Esophagus muscularis mucosa (tissue), 3 donors: ENCODE data around the gene PARP12.

ENCODE experiments used
- POLR2A ChIP-seq: fragments of 450-650 bp; IDR thresholded peaks from one replicate; pipeline ENCODE4 v1.6.1; 2017; ENCODE audit warnings: antibody characterized with exemption, moderate library complexity, mild to moderate bottlenecking, low read depth
- POLR2AphosphoS5 ChIP-seq, 2 donors: sonication (generic); formaldehyde crosslinking; IDR thresholded peaks; one replicate each; pipeline ENCODE4 v1.6.1; 2017; ENCODE audit warnings: antibody characterized with exemption in 2 of 2
- TF ChIP-seq, protein P1 (sequence below), 3 experiments: fragments of 200-600 bp in 2 of 3; fragments of 450-650 bp in 1 of 3; sonication (generic) in 2 of 3; IDR thresholded peaks; one replicate each; pipeline ENCODE4 v1.5.1; 2017 to 2019; ENCODE audit warnings: antibody characterized with exemption in 3 of 3, mild to moderate bottlenecking in 2 of 3, moderate library complexity in 1 of 3

DNA sequence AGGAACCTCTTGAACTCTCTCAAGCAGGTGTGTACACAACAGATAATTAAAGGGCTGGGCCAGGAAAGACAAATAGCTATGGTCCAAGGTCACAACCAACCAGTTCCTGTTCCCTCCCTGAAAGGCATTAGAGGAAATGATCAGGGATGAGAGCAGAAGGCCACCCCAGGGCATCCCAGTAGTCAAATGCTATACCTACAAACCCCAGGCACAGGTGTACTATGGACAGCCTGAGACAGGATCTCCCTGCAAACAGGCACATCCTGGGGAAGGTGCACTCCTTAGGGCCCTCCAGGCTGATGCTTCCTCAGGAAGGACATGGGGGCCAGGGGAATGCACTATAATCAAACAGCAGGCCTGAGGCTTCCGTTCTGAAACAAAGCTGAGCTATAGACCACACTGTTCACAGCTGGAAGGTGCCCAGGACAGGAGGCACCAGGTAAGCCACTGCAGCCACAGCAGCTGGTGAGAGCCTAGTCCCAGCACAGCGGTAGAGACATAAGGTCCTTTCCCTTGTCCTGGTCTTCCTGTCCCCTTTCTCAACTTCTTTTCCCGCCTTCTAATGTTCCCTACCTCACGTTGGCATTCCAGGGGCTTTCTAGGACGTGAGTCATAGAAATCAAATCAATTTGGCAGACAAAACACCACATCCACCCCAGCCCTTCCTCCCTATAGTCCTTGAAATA is 13.3 kb downstream of the PARP12 start:
- TF ChIP-seq POLR2AphosphoS5 (IDR thresholded peaks at IDR 0.05) (no peak), POLR2A (no peak)
- TF ChIP-seq, protein P1, sequence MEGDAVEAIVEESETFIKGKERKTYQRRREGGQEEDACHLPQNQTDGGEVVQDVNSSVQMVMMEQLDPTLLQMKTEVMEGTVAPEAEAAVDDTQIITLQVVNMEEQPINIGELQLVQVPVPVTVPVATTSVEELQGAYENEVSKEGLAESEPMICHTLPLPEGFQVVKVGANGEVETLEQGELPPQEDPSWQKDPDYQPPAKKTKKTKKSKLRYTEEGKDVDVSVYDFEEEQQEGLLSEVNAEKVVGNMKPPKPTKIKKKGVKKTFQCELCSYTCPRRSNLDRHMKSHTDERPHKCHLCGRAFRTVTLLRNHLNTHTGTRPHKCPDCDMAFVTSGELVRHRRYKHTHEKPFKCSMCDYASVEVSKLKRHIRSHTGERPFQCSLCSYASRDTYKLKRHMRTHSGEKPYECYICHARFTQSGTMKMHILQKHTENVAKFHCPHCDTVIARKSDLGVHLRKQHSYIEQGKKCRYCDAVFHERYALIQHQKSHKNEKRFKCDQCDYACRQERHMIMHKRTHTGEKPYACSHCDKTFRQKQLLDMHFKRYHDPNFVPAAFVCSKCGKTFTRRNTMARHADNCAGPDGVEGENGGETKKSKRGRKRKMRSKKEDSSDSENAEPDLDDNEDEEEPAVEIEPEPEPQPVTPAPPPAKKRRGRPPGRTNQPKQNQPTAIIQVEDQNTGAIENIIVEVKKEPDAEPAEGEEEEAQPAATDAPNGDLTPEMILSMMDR (IDR thresholded peaks at IDR 0.05): no peak
